GM23338 (cell line): ENCODE results near the gene BCORL1. TPM values are rescaled to one million over a fixed set of nuclear protein-coding genes. Genes with fewer than 3 reads are reported as not detected.

ENCODE experiments used
- ATAC-seq: fragments of 200-7000 bp; cut with Tn5 transposase; 3 replicates; pipeline ENCODE4 v1.9.1; 2020
- DNase-seq: peaks from one replicate; pipeline ENCODE4 v3.0.0-alpha.2; 2015; ENCODE audit warnings: low spot score
- H2AFZ ChIP-seq: fragments of 200-600 bp; sonication (generic); 2 replicates; pipeline ENCODE4 v1.8.0; 2016; ENCODE audit warnings: antibody characterized with exemption, mild to moderate bottlenecking, moderate library complexity
- H3F3A ChIP-seq: fragments of 200-600 bp; sonication (generic); replicated peaks from 2 replicates; pipeline ENCODE4 v1.8.0; 2017; ENCODE audit warnings: antibody characterized with exemption, mixed run types, low read depth
- H3K27ac ChIP-seq: fragments of 200-600 bp; sonication (generic); 2 replicates; pipeline ENCODE4 v1.6.1; 2016; ENCODE audit warnings: low read depth
- H3K27me3 ChIP-seq: fragments of 200-600 bp; sonication (generic); 2 replicates; pipeline ENCODE4 v1.8.0; 2016; ENCODE audit warnings: mild to moderate bottlenecking, mixed run types, moderate library complexity; ENCODE audit not compliant: insufficient read depth
- H3K36me3 ChIP-seq: fragments of 200-600 bp; sonication (generic); 2 replicates; pipeline ENCODE4 v1.8.0; 2016; ENCODE audit warnings: mild to moderate bottlenecking; ENCODE audit not compliant: insufficient read depth
- H3K4me1 ChIP-seq: fragments of 200-600 bp; sonication (generic); 2 replicates; pipeline ENCODE4 v1.8.0; 2016; ENCODE audit warnings: mild to moderate bottlenecking, moderate library complexity; ENCODE audit not compliant: insufficient read depth
- H3K4me2 ChIP-seq: fragments of 200-600 bp; sonication (generic); 2 replicates; pipeline ENCODE4 v1.7.1; 2017; ENCODE audit warnings: mixed run types
- H3K4me3 ChIP-seq: fragments of 200-600 bp; sonication (generic); 2 replicates; pipeline ENCODE4 v1.6.1; 2016; ENCODE audit warnings: mixed run types
- H3K79me2 ChIP-seq: fragments of 200-600 bp; sonication (generic); replicated peaks from 2 replicates; pipeline ENCODE4 v1.8.0; 2017; ENCODE audit warnings: mild to moderate bottlenecking; ENCODE audit not compliant: insufficient read depth
- H3K9me2 ChIP-seq: fragments of 200-600 bp; sonication (generic); 2 replicates; pipeline ENCODE4 v1.8.0; 2017; ENCODE audit not compliant: insufficient read depth
- H4K20me1 ChIP-seq: fragments of 200-600 bp; sonication (generic); replicated peaks from 2 replicates; pipeline ENCODE4 v1.8.0; 2017; ENCODE audit warnings: mild to moderate bottlenecking; ENCODE audit not compliant: insufficient read depth
- H3K27ac Mint-ChIP-seq: 2 replicates; pipeline ENCODE4 v1.8.0; 2020; ENCODE audit warnings: inconsistent platforms, mild to moderate bottlenecking, moderate library complexity, mixed read lengths
- H3K27me3 Mint-ChIP-seq: 3 replicates; pipeline ENCODE4 v1.8.0; 2022; ENCODE audit warnings: low read depth, mild to moderate bottlenecking, moderate library complexity, mixed read lengths, inconsistent platforms; ENCODE audit not compliant: insufficient read depth, poor library complexity
- H3K36me3 Mint-ChIP-seq: 3 replicates; pipeline ENCODE4 v1.8.0; 2021; ENCODE audit warnings: low read depth, mild to moderate bottlenecking, inconsistent platforms, moderate library complexity, mixed read lengths
- H3K4me1 Mint-ChIP-seq: 3 replicates; pipeline ENCODE4 v1.8.0; 2020; ENCODE audit warnings: mild to moderate bottlenecking, inconsistent platforms, mixed read lengths
- H3K4me3 Mint-ChIP-seq: 3 replicates; pipeline ENCODE4 v1.8.0; 2021; ENCODE audit warnings: moderate library complexity, mild to moderate bottlenecking, inconsistent platforms, mixed read lengths
- H3K9me3 Mint-ChIP-seq: 3 replicates; pipeline ENCODE4 v1.8.0; 2020; ENCODE audit warnings: moderate library complexity, mild to moderate bottlenecking, inconsistent platforms, mixed read lengths
- CREB1 ChIP-seq: fragments of 250-450 bp; sonication (Bioruptor Pico); IDR thresholded peaks from 2 replicates; pipeline ENCODE4 v1.5.0; 2020; ENCODE audit warnings: low read depth, mild to moderate bottlenecking, moderate library complexity
- CTCF ChIP-seq, 2 experiments: fragments of 200-600 bp in 1 of 2; sonication (generic) in 1 of 2; conservative IDR thresholded peaks; 2 replicates each; pipeline versions ENCODE4 v1.5.1 to v1.6.1; 2016 to 2017; ENCODE audit warnings: antibody characterized with exemption in 2 of 2, low read depth in 2 of 2, mild to moderate bottlenecking in 2 of 2, moderate library complexity in 1 of 2
- ETS1 ChIP-seq: IDR thresholded peaks from 2 replicates; pipeline ENCODE4 v1.6.1; 2016; ENCODE audit warnings: antibody characterized with exemption
- EZH2 ChIP-seq: fragments of 200-600 bp; sonication (generic); IDR thresholded peaks from one replicate; pipeline ENCODE4 v1.8.0; 2017; ENCODE audit warnings: antibody characterized with exemption, mild to moderate bottlenecking, low read depth; ENCODE audit not compliant: unreplicated experiment
- EZH2phosphoT487 ChIP-seq: fragments of 200-600 bp; sonication (generic); IDR thresholded peaks from one replicate; pipeline ENCODE4 v1.8.1; 2018; ENCODE audit warnings: antibody characterized with exemption; ENCODE audit not compliant: unreplicated experiment
- JUNB ChIP-seq: IDR thresholded peaks from one replicate; pipeline ENCODE4 v1.6.1; 2016; ENCODE audit warnings: antibody characterized with exemption; ENCODE audit not compliant: unreplicated experiment
- NANOG ChIP-seq: IDR thresholded peaks from 2 replicates; pipeline ENCODE4 v1.6.1; 2016; ENCODE audit warnings: antibody characterized with exemption, borderline replicate concordance
- POLR2AphosphoS5 ChIP-seq: IDR thresholded peaks from 2 replicates; pipeline ENCODE4 v1.6.1; 2016; ENCODE audit warnings: antibody characterized with exemption, low read depth
- REST ChIP-seq: IDR thresholded peaks from one replicate; pipeline ENCODE4 v1.6.1; 2018; ENCODE audit warnings: antibody characterized with exemption; ENCODE audit not compliant: unreplicated experiment
- STAT1 ChIP-seq: IDR thresholded peaks from one replicate; pipeline ENCODE4 v1.6.1; 2016; ENCODE audit warnings: antibody characterized with exemption; ENCODE audit not compliant: unreplicated experiment
- ZNF114 ChIP-seq: fragments of 250-450 bp; sonication (Bioruptor Pico); IDR thresholded peaks from 2 replicates; pipeline ENCODE4 v1.5.0; 2020; ENCODE audit warnings: mild to moderate bottlenecking, moderate library complexity
- ZNF331 ChIP-seq: fragments of 250-450 bp; sonication (Bioruptor Pico); IDR thresholded peaks from 2 replicates; pipeline ENCODE4 v1.5.0; 2020; ENCODE audit warnings: low read depth, mild to moderate bottlenecking, moderate library complexity
- ZNF462 ChIP-seq: fragments of 250-450 bp; sonication (Bioruptor Pico); IDR thresholded peaks from 2 replicates; pipeline ENCODE4 v1.5.0; 2020; ENCODE audit warnings: mild to moderate bottlenecking, moderate library complexity
- polyA plus RNA-seq: library from polyadenylated mRNA; unstranded; fragments of >200 nt; fragmentation: Nextera tagmentation; extraction: Ambion mirVana; gene quantifications from 2 replicates; pipeline ENCODE4 v1.2.1, GENCODE V29; 2016
- total RNA-seq: library from RNA; depleted of rRNA; stranded (reverse); fragments of >200 nt; shearing (Covaris generic); gene quantifications from 2 replicates; pipeline ENCODE4 v1.2.3, GENCODE V29; 2014

The BCORL1 gene
- total and polyA plus RNA-seq, 2 experiments from 2014 or later: 2.6 to 2.7 TPM

GRCh38 chrX:130106071-130106470 is 123.6 kb downstream of the BCORL1 start:
- no peaks in the 10 kb centered on the region for H3F3A ChIP-seq
- TF ChIP-seq STAT1: no peak
- TF ChIP-seq EZH2phosphoT487: no peak
- no peak for TF ChIP-seq ETS1
- no peak for TF ChIP-seq CREB1
- no peak for TF ChIP-seq POLR2AphosphoS5
- no peak for TF ChIP-seq NANOG
- TF ChIP-seq EZH2: no peak
- TF ChIP-seq JUNB: no peak
- TF ChIP-seq ZNF331 (CRISPR knock-in tag): no peak
- no peak for TF ChIP-seq REST
- TF ChIP-seq ZNF114 (CRISPR knock-in tag): no peak
- TF ChIP-seq CTCF (conservative IDR thresholded peaks at IDR 0.05; ENCODE audit: low read depth in 2 of 2): no peak
- no peak for TF ChIP-seq ZNF462 (CRISPR knock-in tag)
- Mint-ChIP-seq H3K36me3 (no peaks in the 10 kb centered on the region), H3K9me3 (no peaks in the 10 kb centered on the region), H3K27ac (no peak overlapping the region), H3K27me3 (peaks cover 26% of the 10 kb centered on the region), H3K4me3 (no peak overlapping the region), H3K4me1 (peaks cover 18% of the 10 kb centered on the region; the same call in 2 of the 3 replicates)
- H3K4me3 ChIP-seq: no peak overlapping the region
- no peak overlapping the region for H3K27ac ChIP-seq
- no peaks in the 10 kb centered on the region for H3K36me3 ChIP-seq
- H3K4me1 ChIP-seq: no peaks in the 10 kb centered on the region; the same call in 1 of the 2 replicates
- H3K27me3 ChIP-seq: peaks cover 26% of the 10 kb centered on the region
- ATAC-seq (no peak), DNase-seq (no peak)
- H2AFZ ChIP-seq: no peak overlapping the region
- H3K4me2 ChIP-seq: no peak overlapping the region
- H3K9me2 ChIP-seq: no peaks in the 10 kb centered on the region
- H4K20me1 ChIP-seq: no peaks in the 10 kb centered on the region
- no peaks in the 10 kb centered on the region for H3K79me2 ChIP-seq
